ENCODE results near the gene ARPC4. TPM values are rescaled to one million over a fixed set of nuclear protein-coding genes. Genes with fewer than 3 reads are reported as not detected.

ARPC4 gene
- polyA plus RNA-seq, 2 of the 4 experiments (the other 2 are of a cell fraction), result 140 to 298 TPM

DNA sequence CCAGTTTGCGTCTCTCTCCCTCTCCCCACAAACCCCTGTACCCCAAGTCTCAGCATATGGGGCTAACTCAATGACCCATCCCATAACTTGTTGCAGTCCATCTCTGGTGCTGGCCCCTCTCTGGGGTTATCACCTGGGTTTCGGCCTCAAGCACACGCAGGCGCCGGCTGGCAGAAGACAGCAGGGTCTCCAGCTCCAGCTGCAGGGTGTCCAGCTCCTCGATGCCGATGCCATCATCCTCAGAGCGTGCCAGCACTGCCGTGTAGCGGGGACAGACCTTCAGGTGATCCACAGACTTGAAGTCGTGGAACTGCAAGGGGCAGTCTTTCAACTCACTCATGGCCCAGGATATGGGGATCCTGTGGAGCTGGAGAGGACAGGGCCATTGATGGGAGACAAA, 1.8 kb upstream of the ARPC4 start:
- peak overlapping the region; percentile 86 for H3K4me2 ChIP-seq
- no peaks in the 10 kb centered on the region for H3K9me3 ChIP-seq
- TF ChIP-seq HOXA7 (CRISPR knock-in tag; IDR thresholded peaks at IDR 0.05), result no peak
- no peak for TF ChIP-seq HOXB5 (CRISPR knock-in tag; IDR thresholded peaks at IDR 0.05)
- TF ChIP-seq JUN (IDR thresholded peaks at IDR 0.05), result 0 out of 5 replicates have a peak, but pooled peaks of 1 of the 2 experiments have one; percentile 17
- peak overlapping the region in 1 of 2 experiments; percentile 97; a peak in 4 of 6 replicates for H3K27ac ChIP-seq
- H3K4me1 ChIP-seq, result peaks cover 21% of the 10 kb centered on the region
- POLR2A ChIA-PET, result no interaction called here
- WGBS (ENCODE audit: missing lambda C conversion rate), result 90% methylated on average over 11 of the region's 11 CpGs
- no peak for ATAC-seq
- DNase-seq (ENCODE audit: low read depth in 1 of 2, low spot score in 1 of 2), result no peak
- FAIRE-seq, result no peak
- peak overlapping the region; percentile 68; the same call in 1 of the 3 replicates for H3K4me3 ChIP-seq
- CTCF ChIA-PET, result interaction anchor here (0.7 to 2.5 kb wide), 7 partner anchors 9 to 496 kb away, joined by 3 to 9 read pairs (median 3); no protein-coding TSS in a partner anchor

DNA sequence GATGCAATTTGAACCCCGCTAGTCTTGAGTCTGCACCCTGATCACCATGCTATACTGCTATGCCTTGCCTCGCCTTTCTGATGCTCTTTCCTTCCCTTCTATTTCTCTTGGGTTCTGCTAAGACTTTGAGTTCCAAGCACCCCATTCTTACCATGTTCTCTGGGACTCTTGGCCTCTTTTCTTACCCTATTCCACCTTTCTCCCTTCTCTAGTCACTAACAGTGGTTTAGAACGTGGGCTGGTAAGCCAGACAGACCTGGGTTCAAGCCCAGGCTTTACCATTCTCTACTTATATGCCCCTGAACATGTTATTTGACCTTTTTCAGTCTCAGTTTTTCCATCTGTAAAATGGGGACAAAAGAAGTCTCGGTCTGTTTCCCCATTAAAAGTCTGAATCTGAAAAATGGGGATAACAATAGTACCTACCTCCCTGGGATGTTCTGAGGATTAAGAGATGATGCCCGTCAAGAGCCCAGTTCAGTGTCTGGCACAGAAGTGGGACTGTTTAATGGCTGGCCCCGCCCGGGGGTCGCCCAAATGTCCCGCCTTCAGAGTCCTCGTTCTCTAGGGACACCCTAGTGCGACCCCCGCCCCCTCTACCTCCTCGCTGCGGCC, 985 bp upstream of the ARPC4 start:
- no peak for FAIRE-seq
- TF ChIP-seq HDAC2 (IDR thresholded peaks at IDR 0.05), result peak; percentile 78; the same call in 1 of the 2 replicates
- TF ChIP-seq ESRRA (IDR thresholded peaks at IDR 0.05; ENCODE audit: borderline replicate concordance, low read length), result peak; percentile 32; the same call in 1 of the 2 replicates
- TF ChIP-seq RCOR1 (IDR thresholded peaks at IDR 0.05; ENCODE audit: low read depth, low read length), result 0 out of 2 replicates have a peak, but pooled peaks have one; percentile 10
- peak; percentile 20 for TF ChIP-seq CHD2 (IDR thresholded peaks at IDR 0.05; ENCODE audit: low read length, partially characterized antibody)
- TF ChIP-seq FOXS1 (CRISPR knock-in tag; IDR thresholded peaks at IDR 0.05), result no peak
- no peak for TF ChIP-seq MAZ (IDR thresholded peaks at IDR 0.05; ENCODE audit: borderline replicate concordance, low read depth, low read length)
- peak; percentile 96 for TF ChIP-seq KDM1A (IDR thresholded peaks at IDR 0.05; ENCODE audit: low read depth)
- TF ChIP-seq PHF8 (IDR thresholded peaks at IDR 0.05; ENCODE audit: borderline replicate concordance, low read depth), result peak; percentile 74
- peak; percentile 79; the same call in 1 of the 2 replicates for TF ChIP-seq FOSB (CRISPR knock-in tag; IDR thresholded peaks at IDR 0.05)
- peak overlapping the region; percentile 86 for H3K4me2 ChIP-seq
- peaks cover 21% of the 10 kb centered on the region for H3K4me1 ChIP-seq
- ChIA-PET CTCF (interaction anchor here (0.6 to 2.5 kb wide), 9 partner anchors 10 to 155 kb away, joined by 3 to 9 read pairs (median 5); no protein-coding TSS in a partner anchor), POLR2A (interaction anchor here (0.6 to 1.6 kb wide), 10 partner anchors 7 to 325 kb away, joined by 3 to 17 read pairs (median 4); partner anchors contain the start of genes BRPF1, CAMK1, OGG1 and TTLL3)
- no peaks in the 10 kb centered on the region for H3K9me3 ChIP-seq
- ATAC-seq, result no peak
- no peak for DNase-seq (ENCODE audit: low read depth in 1 of 2, low spot score in 1 of 2)
- H3K4me3 ChIP-seq, result peak overlapping the region; percentile 68
- H3K27ac ChIP-seq, result peak overlapping the region; percentile 95 to 97
- WGBS (ENCODE audit: missing lambda C conversion rate), result 23% methylated on average over 9 of the region's 14 CpGs

DNA sequence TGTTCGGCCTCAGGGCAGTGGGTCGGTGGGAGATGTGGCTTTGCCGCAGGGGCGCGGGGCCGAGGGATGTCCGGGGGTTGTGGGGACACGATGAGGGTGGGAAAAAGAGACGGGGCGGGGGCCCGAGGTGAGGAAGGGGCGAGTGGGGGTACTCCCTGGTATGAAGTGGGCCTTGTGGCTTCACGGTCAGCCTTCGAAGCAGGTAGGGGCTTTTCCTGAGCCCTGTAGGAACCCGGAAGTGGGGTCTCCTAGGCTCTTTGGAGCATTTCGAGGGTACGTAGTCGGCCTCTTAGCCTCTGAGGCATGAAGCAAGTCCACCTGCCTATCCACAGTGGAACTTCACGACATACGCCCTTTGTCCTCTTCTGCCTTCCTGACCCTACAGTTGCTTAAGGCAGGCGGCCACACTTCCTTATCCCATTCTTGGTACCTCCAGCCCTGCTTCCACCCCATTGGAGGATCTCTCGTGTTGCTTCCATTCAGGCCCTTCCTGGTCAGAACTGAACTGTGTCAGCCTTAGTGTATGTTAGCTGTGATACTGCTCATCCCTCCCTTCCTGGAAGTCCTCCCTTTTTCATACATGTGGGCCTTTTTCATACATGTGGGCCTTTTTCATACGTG, 389 bp downstream of the ARPC4 start:
- peaks cover 21% of the 10 kb centered on the region for H3K4me1 ChIP-seq
- ChIA-PET POLR2A (interaction anchor here (0.7 to 1.6 kb wide), 15 partner anchors 9 to 334 kb away, joined by 3 to 17 read pairs (median 3); partner anchors contain the start of genes BRPF1, CAMK1, CRELD1 and OGG1), CTCF (interaction anchor here (0.7 to 1.8 kb wide), 8 partner anchors 9 to 153 kb away, joined by 3 to 5 read pairs (median 4); no protein-coding TSS in a partner anchor)
- DNase-seq (ENCODE audit: low read depth in 1 of 2, low spot score in 1 of 2) (peak in 1 of 2 experiments; percentile 61), ATAC-seq (peak; percentile 51 to 57), FAIRE-seq (no peak)
- H3K9me3 ChIP-seq, result no peaks in the 10 kb centered on the region
- H3K4me2 ChIP-seq, result peak overlapping the region; percentile 99
- under 1% methylated on average over 11 of the region's 23 CpGs for WGBS (ENCODE audit: missing lambda C conversion rate)
- H3K4me3 ChIP-seq, result peak overlapping the region; percentile 68
- peak overlapping the region; percentile 95 to 97 for H3K27ac ChIP-seq
- TF ChIP-seq RAD21 (conservative IDR thresholded peaks at IDR 0.05 in 1 of 2, IDR thresholded peaks at IDR 0.05 in 1 of 2), result no peak
- peak; percentile 84; the same call in 1 of the 2 replicates for TF ChIP-seq TP53 (CRISPR knock-in tag; IDR thresholded peaks at IDR 0.05)
- TF ChIP-seq, protein P1, sequence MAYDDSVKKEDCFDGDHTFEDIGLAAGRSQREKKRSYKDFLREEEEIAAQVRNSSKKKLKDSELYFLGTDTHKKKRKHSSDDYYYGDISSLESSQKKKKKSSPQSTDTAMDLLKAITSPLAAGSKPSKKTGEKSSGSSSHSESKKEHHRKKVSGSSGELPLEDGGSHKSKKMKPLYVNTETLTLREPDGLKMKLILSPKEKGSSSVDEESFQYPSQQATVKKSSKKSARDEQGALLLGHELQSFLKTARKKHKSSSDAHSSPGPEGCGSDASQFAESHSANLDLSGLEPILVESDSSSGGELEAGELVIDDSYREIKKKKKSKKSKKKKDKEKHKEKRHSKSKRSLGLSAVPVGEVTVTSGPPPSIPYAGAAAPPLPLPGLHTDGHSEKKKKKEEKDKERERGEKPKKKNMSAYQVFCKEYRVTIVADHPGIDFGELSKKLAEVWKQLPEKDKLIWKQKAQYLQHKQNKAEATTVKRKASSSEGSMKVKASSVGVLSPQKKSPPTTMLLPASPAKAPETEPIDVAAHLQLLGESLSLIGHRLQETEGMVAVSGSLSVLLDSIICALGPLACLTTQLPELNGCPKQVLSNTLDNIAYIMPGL (CRISPR knock-in tag; IDR thresholded peaks at IDR 0.05; ENCODE audit: borderline replicate concordance), result no peak
- no peak for TF ChIP-seq NR3C1 (IDR thresholded peaks at IDR 0.05)
- TF ChIP-seq RARB (CRISPR knock-in tag; IDR thresholded peaks at IDR 0.05), result 0 out of 2 replicates have a peak, but pooled peaks have one; percentile 16
- peak; percentile 53 for TF ChIP-seq KDM5A (IDR thresholded peaks at IDR 0.05)
- TF ChIP-seq RNF2 (IDR thresholded peaks at IDR 0.05; ENCODE audit: borderline replicate concordance, low read depth), result no peak
- no peak for TF ChIP-seq ZNF302 (CRISPR knock-in tag; IDR thresholded peaks at IDR 0.05)
- TF ChIP-seq POLR2AphosphoS2 (conservative IDR thresholded peaks at IDR 0.05; ENCODE audit: low read length), result no peak
- TF ChIP-seq BHLHE40 (IDR thresholded peaks at IDR 0.05; ENCODE audit: low read depth, low read length), result no peak
- TF ChIP-seq EHMT2 (IDR thresholded peaks at IDR 0.05; ENCODE audit: low read depth), result no peak
- TF ChIP-seq JUNB (IDR thresholded peaks at IDR 0.05), result no peak
- no peak for TF ChIP-seq RCOR1 (IDR thresholded peaks at IDR 0.05; ENCODE audit: low read depth, low read length)
- TF ChIP-seq, protein P2, sequence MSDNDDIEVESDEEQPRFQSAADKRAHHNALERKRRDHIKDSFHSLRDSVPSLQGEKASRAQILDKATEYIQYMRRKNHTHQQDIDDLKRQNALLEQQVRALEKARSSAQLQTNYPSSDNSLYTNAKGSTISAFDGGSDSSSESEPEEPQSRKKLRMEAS (IDR thresholded peaks at IDR 0.05), result no peak
- no peak for TF ChIP-seq HDAC2 (IDR thresholded peaks at IDR 0.05)
- TF ChIP-seq SMC3 (IDR thresholded peaks at IDR 0.05), result no peak
- no peak for TF ChIP-seq CBX2 (IDR thresholded peaks at IDR 0.05; ENCODE audit: borderline replicate concordance, low read depth)
- no peak for TF ChIP-seq CBX8 (IDR thresholded peaks at IDR 0.05)
- TF ChIP-seq PHF8 (IDR thresholded peaks at IDR 0.05; ENCODE audit: borderline replicate concordance, low read depth), result peak; percentile 90; the same call in 1 of the 2 replicates
- no peak for TF ChIP-seq SREBF2 (IDR thresholded peaks at IDR 0.05)
- TF ChIP-seq, protein P3, sequence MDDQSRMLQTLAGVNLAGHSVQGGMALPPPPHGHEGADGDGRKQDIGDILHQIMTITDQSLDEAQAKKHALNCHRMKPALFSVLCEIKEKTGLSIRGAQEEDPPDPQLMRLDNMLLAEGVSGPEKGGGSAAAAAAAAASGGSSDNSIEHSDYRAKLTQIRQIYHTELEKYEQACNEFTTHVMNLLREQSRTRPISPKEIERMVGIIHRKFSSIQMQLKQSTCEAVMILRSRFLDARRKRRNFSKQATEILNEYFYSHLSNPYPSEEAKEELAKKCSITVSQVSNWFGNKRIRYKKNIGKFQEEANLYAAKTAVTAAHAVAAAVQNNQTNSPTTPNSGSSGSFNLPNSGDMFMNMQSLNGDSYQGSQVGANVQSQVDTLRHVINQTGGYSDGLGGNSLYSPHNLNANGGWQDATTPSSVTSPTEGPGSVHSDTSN (IDR thresholded peaks at IDR 0.05), result no peak

Measured in A549 (cell line).